Skeletal muscle cell (primary cell): Measurements from ENCODE around the gene ERI2.
A peak's percentile ranks its signal among the peaks of the same experiment; 100 is the strongest.
"Not testable (repeated sequence)": the region's sequence is repeated elsewhere in the genome, so short reads cannot be mapped to it uniquely, and the experiment has no call there.

Experiments
- DNase-seq: peaks from one replicate; pipeline ENCODE4 v3.0.0-alpha.2; 2010; ENCODE audit warnings: low read depth
- H3K4me3 ChIP-seq: 2 replicates; pipeline ENCODE4 v1.5.1; 2011; ENCODE audit warnings: low read depth, mild to moderate bottlenecking, control low read depth, low read length, moderate library complexity

Gene ERI2

DNA sequence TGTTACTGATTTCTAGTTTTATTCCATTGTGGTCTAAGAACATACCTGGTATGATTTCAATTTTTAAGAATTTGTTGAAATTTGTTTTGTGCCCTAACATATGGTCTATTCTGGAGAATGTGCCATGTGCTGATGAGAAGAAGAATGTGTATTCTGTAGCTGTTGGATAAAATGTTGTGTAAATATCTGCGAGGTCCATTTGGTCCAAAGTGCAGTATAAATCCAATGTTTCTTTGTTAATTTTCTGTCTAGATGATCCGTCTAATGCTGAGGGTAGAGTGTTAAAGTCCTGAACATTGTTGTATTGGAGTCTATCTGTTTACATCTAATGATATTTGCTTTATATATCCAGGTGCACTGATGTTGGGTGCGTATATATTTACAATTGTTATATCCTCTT lies 32.6 kb downstream of the ERI2 start:
- DNase-seq: no peak
- H3K4me3 ChIP-seq: no peak overlapping the region

DNA sequence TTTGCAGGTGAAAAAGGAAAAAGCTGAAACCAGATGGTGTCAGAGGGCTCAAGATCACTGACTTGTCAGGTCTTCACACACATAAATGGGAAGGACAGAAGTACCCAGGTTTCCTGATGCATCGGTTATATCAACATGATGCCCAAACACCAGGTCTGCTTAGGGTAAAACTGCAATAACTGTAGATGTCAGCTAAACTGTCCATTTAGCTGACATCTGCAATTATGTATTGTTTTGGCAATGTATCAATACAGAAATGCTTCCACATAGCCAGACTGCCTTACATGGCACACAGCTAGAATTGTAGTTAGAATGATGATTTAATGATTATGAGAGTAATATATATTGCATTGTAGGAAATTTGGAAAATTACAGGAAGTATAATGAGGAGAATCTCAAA lies 37.5 kb downstream of the ERI2 start:
- no peak for DNase-seq
- no peak overlapping the region for H3K4me3 ChIP-seq

DNA sequence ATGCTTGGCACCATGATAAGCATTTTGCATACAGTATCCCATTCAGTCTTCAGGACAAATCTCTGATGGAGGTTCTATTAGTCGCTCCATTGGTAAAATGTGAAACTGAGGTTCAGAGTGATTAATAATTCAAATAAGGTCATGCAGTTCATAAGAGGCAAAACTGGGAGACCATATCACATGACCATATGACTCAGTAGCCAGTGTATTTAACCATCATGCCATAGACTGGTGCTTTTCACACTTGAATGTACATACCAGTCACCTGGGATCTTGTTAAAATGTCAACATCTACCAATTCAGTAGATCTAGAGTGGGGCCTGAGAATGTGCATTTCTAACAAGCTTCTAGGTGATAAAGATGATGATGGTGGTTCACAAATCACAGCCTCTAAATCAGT lies 38.2 kb downstream of the ERI2 start:
- H3K4me3 ChIP-seq: no peak overlapping the region
- no peak for DNase-seq

DNA sequence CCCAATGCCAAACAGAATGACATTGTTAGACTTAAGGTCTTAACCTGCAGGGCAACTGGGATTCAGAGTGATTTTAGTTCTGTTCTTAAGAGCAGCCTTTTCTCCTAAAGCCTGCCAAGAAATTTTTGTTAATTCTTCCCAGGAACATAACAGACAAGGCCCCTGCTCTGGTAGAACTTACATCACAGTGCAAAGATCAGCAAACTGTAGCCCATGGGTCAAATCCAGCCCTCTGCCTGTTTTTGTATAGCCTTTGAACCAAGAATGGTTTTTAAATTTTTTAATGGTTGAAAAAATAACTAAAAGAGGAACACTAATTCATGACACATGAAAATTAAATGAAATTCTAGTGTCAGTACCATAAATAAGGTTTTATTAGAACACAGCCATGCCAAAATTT lies 38.7 kb downstream of the ERI2 start:
- no peak overlapping the region for H3K4me3 ChIP-seq
- no peak for DNase-seq

DNA sequence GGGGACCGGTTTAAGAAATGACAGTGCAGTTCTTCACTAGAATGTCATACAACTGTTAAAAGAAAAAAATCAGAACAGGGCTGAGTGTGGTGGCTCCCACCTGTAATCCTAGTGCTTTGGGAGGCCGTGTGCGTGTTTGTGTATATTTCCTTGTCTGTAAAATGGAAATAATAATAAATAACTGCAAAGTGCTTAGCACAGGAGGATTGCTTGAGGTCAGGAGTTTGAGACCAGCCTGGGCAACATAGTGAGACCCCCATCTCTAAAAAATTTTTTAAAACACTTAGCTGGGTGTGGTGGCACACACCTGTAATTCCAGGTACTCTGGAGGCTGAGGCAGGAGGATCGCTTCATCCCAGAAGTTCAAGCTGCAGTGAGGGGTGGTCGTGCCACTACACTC lies 40.0 kb downstream of the ERI2 start:
- no peak overlapping the region for H3K4me3 ChIP-seq
- DNase-seq: no peak

DNA sequence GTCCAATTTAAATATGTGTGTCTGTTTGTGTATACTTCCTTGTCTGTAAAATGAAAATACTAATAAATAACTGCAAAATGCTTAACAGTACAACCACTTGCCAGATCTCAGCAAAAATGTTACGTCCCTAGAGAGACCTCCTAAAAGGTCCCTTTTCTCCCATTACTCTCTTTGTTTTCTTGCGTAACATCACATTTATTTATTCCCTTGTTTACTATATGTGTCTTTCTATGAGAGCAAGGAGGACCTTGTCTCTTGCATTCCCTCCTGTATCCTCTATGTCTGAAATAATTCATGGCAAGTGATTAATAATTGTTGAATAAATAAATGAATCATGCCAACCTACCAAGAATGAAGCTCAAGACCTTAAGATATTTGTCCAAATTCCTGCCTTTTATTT lies 40.5 kb downstream of the ERI2 start:
- H3K4me3 ChIP-seq: no peak overlapping the region
- no peak for DNase-seq

DNA sequence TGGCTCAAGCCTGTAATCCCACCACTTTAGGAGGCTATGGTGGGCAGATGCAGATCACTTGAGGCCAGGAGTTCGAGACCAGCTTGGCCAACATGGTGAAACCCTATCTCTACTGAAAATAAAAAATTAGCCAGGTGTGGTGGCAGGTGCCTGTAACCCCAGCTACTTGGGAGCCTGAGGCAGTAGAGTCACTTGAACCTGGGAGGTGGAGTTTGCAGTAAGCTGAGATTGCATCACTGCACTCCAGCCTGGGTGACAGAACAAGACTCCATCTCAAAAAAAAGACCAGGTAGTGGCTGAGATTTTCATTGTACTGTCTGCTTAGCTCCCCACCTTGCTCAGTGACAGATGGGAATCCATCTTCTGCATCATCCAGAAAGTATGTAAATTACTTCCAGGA lies 41.8 kb downstream of the ERI2 start:
- not testable (repeated sequence) for H3K4me3 ChIP-seq, DNase-seq

DNA sequence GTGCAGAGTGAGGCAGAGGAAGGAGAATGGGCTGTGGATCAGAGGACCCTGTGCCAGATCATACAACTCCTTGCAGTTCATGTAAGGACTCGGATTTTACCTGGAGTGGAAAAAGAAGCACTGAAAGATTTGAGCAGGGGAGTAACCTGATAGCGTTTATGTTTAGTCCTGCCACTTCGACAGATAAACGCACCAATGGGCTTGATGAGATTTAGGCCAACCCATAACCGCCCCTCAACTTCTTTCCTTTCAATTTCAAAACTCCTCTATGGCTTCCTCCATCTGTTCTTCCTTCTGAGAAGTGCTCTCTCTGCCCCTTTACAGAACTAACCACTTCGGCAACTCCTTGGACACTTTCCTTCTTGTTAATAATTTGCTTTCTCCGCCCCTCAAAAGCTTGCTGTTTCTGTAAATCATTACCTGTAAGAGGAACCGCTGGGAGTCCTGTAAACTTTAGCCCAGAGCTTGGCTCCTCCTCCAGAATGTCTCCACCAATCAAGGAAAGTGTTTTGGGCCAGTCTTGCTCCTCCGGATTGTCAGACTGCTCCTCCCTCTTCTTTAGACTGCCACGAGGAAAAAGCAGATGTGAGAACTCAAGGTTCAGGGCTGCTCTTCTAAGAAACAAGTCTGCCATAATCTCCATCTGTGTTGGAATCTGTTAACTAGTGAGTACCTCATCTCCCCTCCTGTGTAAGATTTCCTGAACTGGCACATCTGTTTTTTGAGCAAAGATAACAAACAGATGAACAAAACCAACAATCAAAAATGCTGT lies 42.6 kb downstream of the ERI2 start, which contains the start of gene ACSM3:
TSS of gene ACSM3 (plus strand) at position 554 of the 772 bp plus-strand sequence. CDS start 6,021 bp downstream, outside the sequence.
- H3K4me3 ChIP-seq: peak within 1 kb of the TSS; percentile 44
- DNase-seq: peak; percentile 37

DNA sequence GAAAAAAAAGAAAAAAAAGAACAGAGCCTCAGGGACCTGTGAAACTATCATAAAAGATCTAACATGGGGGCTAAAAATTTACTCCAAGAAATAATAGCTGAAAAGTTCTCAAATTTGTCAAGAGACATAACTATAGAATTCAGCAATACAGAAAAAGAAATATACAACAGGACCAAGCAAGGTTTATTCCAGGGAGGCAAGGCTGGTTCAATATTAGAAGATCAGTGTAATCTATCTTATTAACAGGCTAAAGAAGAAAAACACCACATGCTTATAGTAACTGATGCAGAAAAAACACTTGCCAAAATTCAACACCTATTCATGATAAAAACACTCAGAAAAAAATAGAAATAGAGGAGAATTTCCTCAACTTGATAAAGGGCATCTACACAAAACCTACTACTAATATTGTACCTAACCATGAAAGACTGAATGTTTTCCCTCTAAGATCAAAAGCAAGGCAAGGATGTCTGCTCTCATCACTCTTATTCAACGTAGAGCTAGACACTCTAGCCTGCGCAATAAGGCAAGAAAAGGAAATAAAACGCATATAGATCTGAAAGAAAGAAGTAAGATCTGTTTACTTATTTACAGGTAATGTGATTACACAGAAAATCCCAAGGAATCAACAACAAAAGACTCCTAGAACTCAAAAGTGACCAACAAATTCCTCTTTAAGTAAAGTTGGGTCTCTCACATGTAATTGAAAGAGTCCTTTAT lies 43.7 kb downstream of the ERI2 start:
- no peak for DNase-seq
- no peak overlapping the region for H3K4me3 ChIP-seq

DNA sequence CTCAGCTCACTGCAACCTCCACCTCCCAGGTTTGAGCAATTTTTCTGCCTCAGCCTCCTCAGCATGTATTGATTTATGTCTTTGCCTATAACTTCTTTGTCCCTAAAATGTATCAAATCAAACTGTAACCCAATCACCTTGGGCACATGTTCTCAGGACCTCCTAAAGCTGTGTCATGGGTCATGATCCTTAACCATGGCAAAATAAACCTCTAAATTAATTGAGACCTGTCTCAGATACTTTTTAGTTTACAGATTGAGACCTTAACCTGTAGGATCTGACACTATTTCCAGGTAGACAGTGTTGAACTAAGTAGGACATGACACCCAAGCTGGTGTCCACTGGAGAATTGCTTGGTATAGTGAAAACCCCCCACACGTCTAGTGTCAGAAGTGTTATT lies 45.1 kb downstream of the ERI2 start:
- no peak overlapping the region for H3K4me3 ChIP-seq
- DNase-seq: no peak

DNA sequence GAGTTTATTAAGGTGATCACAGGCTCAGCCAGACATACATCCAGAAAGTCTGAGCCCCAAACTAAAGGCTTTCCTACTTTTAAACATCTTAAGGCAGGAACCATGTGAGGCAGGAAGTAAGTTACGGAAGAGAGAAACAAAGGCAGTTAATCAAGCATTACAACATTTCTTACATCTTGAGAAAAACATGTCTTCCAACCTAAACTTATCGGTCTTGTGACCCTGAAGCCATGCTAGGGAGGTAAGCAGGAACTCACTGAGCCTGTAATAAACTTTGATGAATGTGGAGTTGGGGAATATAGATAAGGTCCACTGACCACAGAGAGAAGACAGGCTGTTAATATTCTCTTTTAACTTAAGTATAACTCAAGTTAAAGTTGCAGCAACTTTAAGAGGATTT lies 45.9 kb downstream of the ERI2 start:
- no peak for DNase-seq
- H3K4me3 ChIP-seq: no peak overlapping the region

DNA sequence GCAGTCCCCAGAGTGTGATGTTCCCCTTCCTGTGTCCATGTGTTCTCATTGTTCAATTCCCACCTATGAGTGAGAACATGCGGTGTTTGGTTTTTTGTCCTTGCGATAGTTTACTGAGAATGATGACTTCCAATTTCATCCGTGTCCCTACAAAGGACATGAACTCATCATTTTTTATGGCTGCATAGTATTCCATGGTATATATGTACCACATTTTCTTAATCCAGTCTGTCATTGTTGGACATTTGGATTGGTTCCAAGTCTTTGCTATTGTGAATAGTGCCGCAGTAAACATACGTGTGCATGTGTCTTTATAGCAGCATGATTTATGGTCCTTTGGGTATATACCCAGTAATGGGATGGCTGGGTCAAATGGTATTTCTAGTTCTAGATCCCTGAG lies 50.5 kb downstream of the ERI2 start:
- H3K4me3 ChIP-seq, DNase-seq: not testable (repeated sequence)

DNA sequence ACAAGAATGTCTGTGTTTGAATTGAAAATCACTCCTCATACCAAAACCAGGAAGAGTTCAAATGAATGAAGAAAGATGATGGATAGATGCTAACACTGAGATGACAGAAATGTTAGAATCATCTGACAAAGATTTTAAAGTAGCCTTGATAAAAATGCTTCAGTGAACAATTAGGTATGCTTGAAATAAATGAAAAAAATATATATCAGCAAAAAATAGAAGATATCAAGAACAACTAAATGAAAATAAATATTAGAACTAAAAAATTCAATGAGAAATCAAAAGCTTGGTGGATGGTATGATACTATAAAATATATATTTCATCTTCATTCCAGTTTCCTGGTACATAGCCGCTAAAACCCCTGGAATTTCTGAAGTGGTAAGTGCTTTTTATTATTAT lies 51.0 kb downstream of the ERI2 start:
- H3K4me3 ChIP-seq: no peak overlapping the region
- no peak for DNase-seq

DNA sequence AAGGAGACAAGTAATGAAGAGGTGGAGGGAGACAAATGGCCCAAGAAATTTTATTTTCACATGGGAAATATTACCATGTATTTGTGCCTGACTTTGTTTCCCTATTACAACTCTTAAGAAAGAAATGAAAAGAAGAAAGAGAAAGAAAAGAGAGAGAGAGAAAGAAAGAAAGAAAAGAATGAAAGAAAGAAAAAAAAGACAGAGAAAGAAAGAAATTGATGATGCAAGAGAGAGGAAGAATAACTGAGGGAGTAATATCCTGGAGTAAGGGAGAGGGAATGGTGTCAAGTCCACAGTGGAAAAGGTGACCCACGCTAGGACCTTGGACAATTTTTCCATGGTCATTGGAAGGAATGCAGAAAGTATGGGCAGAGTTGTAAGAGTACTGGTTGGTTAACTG lies 52.5 kb downstream of the ERI2 start:
- DNase-seq: no peak
- no peak overlapping the region for H3K4me3 ChIP-seq

DNA sequence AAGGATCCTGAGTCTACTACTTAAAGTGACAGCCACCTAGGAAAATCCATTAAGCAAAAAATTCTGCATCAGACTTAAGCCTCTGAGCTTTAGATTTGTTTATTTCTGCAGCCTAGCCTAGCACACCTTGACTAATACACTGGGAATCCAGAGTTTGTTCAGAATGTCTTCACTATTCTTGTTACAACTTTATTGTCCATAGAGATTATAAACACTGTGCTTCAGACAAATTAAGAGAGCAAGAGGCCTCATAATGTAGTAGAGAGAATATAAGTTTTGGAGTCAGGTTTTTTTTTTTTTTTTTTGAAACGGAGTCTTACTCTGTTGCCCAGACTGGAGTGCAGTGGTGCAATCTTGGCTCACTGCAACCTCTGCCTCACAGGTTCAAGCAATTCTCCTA lies 55.7 kb downstream of the ERI2 start:
- DNase-seq: no peak
- no peak overlapping the region for H3K4me3 ChIP-seq

DNA sequence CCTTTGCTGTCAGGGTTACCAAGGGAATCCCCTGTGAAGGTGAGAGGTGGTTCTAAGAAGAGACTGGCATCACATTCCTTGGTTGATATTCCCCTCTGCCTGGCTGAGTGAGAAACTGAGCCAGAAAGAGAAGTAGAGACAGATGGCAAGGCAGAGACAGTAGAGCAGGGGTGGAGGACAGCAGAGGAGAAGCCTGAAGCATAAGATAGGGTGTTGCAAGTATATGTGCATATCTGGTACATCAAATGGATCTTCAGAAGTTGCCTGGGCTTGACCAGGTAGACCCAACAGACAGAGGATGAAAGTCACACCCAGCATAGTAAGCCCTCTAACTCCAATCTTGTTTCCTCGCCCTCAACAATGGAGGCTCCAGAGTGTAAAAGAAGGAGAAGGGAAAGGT lies 56.8 kb downstream of the ERI2 start:
- DNase-seq: no peak
- no peak overlapping the region for H3K4me3 ChIP-seq

DNA sequence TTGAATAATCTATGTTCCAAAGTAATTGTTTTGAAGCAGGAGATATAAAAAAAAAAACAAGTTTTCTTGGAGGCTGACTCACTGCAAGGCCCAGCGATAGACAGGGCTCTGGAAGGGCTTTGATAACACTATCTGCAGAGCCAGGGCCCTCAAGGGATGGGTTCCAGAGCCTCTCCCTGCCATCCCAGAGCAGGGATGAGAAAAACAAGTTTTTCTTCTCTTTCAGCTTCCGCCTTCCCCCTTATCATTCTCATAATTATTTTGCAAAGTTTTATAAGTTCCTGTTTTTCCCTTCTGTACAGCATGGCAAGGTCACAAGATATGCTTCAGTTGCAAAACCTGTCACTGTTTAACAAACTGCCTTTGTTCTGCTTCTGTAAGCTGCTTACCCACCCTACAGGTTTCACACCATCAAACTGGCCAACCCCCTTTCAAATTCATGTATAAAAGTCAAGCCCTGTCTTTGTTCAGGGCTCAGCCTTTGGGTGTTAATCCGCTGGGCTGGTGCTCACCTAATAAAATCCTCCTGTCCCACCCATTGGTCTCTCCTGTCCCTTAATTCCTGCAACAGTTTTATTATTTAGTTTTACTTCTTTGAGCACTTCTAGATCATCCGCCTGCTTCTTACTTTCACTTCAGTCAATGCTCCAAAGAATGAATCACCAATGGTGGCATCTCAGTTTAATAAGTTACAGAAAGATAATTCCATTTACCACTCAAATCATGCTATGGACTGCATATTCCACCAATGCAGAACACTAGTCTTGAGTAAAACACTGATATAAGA lies 59.0 kb downstream of the ERI2 start:
- DNase-seq: no peak
- no peak overlapping the region for H3K4me3 ChIP-seq

DNA sequence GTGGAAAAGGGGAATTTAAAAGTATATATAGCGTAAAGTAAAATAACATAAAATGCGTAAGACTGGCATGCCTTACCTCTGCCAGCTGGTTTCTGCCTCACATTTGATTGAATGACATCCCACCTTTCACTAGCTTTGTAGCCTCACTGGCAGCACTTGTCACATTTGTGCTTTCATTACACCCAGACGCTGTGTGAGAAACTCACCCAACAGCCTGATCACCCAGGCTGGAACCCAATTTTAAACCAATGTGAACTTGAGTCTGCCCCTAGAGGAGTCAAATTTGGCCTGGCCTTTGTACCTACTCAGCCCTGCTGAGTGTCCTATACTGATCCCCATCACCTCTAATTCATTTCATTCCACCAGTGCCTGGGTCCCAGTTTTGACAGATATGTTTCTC lies 59.8 kb downstream of the ERI2 start:
- no peak overlapping the region for H3K4me3 ChIP-seq
- no peak for DNase-seq
